CD14-positive monocyte (primary cell): Measurements from ENCODE around the gene TUBAL3. TPM values are rescaled to one million over a fixed set of nuclear protein-coding genes. Genes with fewer than 3 reads are reported as not detected.

Source experiments
- DNase-seq, 3 donors: peaks; one replicate each; pipeline ENCODE4 v3.0.0-alpha.2; 2011 to 2022
- H2AFZ ChIP-seq: 2 replicates; pipeline ENCODE4 v1.6.0; 2012; ENCODE audit warnings: mild to moderate bottlenecking, low read depth, low read length, inconsistent platforms; ENCODE audit not compliant: insufficient read depth, poor library complexity, severe bottlenecking
- H3K27ac ChIP-seq, 2 donors: 1 replicate in 1 of 2; 2 replicates in 1 of 2; pipeline ENCODE4 v1.5.1; 2012 to 2013; ENCODE audit warnings: low read length in 2 of 2, control low read depth in 1 of 2, inconsistent platforms in 1 of 2, low read depth in 1 of 2, mild to moderate bottlenecking in 1 of 2
- H3K27me3 ChIP-seq, 2 donors: one replicate each; pipeline versions ENCODE4 v1.6.0 to v1.6.1; 2011 to 2013; ENCODE audit warnings: low read length in 2 of 2; ENCODE audit not compliant: control insufficient read depth in 2 of 2, insufficient read depth in 2 of 2
- H3K36me3 ChIP-seq, 2 donors: replicated peaks in 1 of 2; 1 replicate in 1 of 2; 2 replicates in 1 of 2; pipeline versions ENCODE4 v1.5.1 to v1.6.1; 2012 to 2013; ENCODE audit warnings: low read length in 2 of 2, control low read depth in 1 of 2, inconsistent platforms in 1 of 2, mild to moderate bottlenecking in 1 of 2; ENCODE audit not compliant: insufficient read depth in 2 of 2, control insufficient read depth in 1 of 2
- H3K4me1 ChIP-seq, 2 donors: 1 replicate in 1 of 2; 2 replicates in 1 of 2; pipeline versions ENCODE4 v1.5.1 to v1.6.1; 2012 to 2013; ENCODE audit warnings: low read length in 2 of 2, control low read depth in 1 of 2, inconsistent platforms in 1 of 2, mild to moderate bottlenecking in 1 of 2, moderate library complexity in 1 of 2; ENCODE audit not compliant: insufficient read depth in 2 of 2, control insufficient read depth in 1 of 2
- H3K4me2 ChIP-seq: replicated peaks from 2 replicates; pipeline ENCODE3; 2012; ENCODE audit warnings: low read length, moderate library complexity, mild to moderate bottlenecking; ENCODE audit not compliant: poor library complexity, severe bottlenecking; ENCODE audit errors: extremely low read depth
- H3K4me3 ChIP-seq, 3 experiments: fragments of 200-600 bp in 1 of 3; sonication (generic) in 1 of 3; replicated peaks in 1 of 3; 1 replicate in 2 of 3; 2 replicates in 1 of 3; pipeline ENCODE4 v1.5.1; 2011 to 2013; ENCODE audit warnings: low read length in 3 of 3, mild to moderate bottlenecking in 3 of 3, control low read depth in 2 of 3, low read depth in 2 of 3, inconsistent platforms in 1 of 3, moderate library complexity in 1 of 3
- H3K79me2 ChIP-seq: 2 replicates; pipeline ENCODE4 v1.6.0; 2012; ENCODE audit warnings: mild to moderate bottlenecking, control low read depth, inconsistent platforms, low read length, moderate library complexity; ENCODE audit not compliant: insufficient read depth
- H3K9ac ChIP-seq: 2 replicates; pipeline ENCODE4 v1.6.0; 2017; ENCODE audit warnings: low read length, mild to moderate bottlenecking; ENCODE audit not compliant: insufficient read depth, poor library complexity, severe bottlenecking
- H3K9me3 ChIP-seq, 2 donors: replicated peaks in 1 of 2; 1 replicate in 1 of 2; 2 replicates in 1 of 2; pipeline versions ENCODE4 v1.5.1 to v1.6.1; 2012 to 2013; ENCODE audit warnings: low read length in 2 of 2, control low read depth in 1 of 2; ENCODE audit not compliant: control insufficient read depth in 1 of 2, insufficient read depth in 1 of 2
- H4K20me1 ChIP-seq: 2 replicates; pipeline ENCODE4 v1.6.0; 2012; ENCODE audit warnings: mild to moderate bottlenecking, low read length, control low read depth, moderate library complexity; ENCODE audit not compliant: insufficient read depth
- H3K27ac Mint-ChIP-seq, 7 donors: one replicate each; pipeline ENCODE4 v1.8.0; 2020; ENCODE audit warnings: mild to moderate bottlenecking in 7 of 7, mixed read lengths in 7 of 7, moderate library complexity in 6 of 7, inconsistent platforms in 2 of 7
- H3K27me3 Mint-ChIP-seq, 3 donors: one replicate each; pipeline ENCODE4 v1.8.0; 2021 to 2022; ENCODE audit warnings: low read depth in 3 of 3, mild to moderate bottlenecking in 3 of 3, mixed read lengths in 3 of 3, moderate library complexity in 3 of 3, inconsistent platforms in 1 of 3
- H3K36me3 Mint-ChIP-seq, 2 donors: one replicate each; pipeline ENCODE4 v1.8.0; 2020; ENCODE audit warnings: mixed read lengths in 2 of 2, inconsistent platforms in 1 of 2, mild to moderate bottlenecking in 1 of 2
- H3K4me1 Mint-ChIP-seq: one replicate; pipeline ENCODE4 v1.8.0; 2020; ENCODE audit warnings: mild to moderate bottlenecking, mixed read lengths
- H3K4me3 Mint-ChIP-seq, 2 donors: one replicate each; pipeline ENCODE4 v1.8.0; 2020; ENCODE audit warnings: mild to moderate bottlenecking in 2 of 2, mixed read lengths in 2 of 2, moderate library complexity in 1 of 2
- H3K9me3 Mint-ChIP-seq, 7 donors: one replicate each; pipeline ENCODE4 v1.8.0; 2020 to 2022; ENCODE audit warnings: mixed read lengths in 7 of 7, mild to moderate bottlenecking in 6 of 7, moderate library complexity in 6 of 7, inconsistent platforms in 2 of 7
- CTCF ChIP-seq: fragments of 200-600 bp; IDR thresholded peaks from one replicate; pipeline ENCODE4 v1.8.0; 2022; ENCODE audit warnings: antibody characterized with exemption, mild to moderate bottlenecking
- WGBS: methylation state at CpG from one replicate; pipeline ENCODE4 v1.1.5; 2013; ENCODE audit warnings: missing lambda C conversion rate; ENCODE audit not compliant: insufficient coverage; 5-methylcytosine and 5-hydroxymethylcytosine counted together
- intact Hi-C, 2 donors: fragments of 100-400 bp; cut with micrococcal nuclease; formaldehyde crosslinking; loops; one replicate each; pipeline versions ENCODE4 v1.15.0 to v1.15.1; 2023
- polyA plus RNA-seq, 3 donors: library from polyadenylated mRNA; depleted of rRNA in 1 of 3; unstranded in 2 of 3; stranded (reverse) in 1 of 3; fragments of 300-500 nt in 2 of 3; fragments of >200 nt in 1 of 3; fragmentation: Illumina TruSeq in 2 of 3; gene quantifications; 1 replicate in 2 of 3; 2 replicates in 1 of 3; pipeline ENCODE4 v1.2.3, GENCODE V29; 2012 to 2021

TUBAL3 gene
- polyA plus RNA-seq, 3 donors: not detected

GRCh38 chr10:5443429-5443828, 38.8 kb upstream of the TUBAL3 start:
- Histone ChIP-seq H3K36me3 (no peaks in the 10 kb centered on the region), H3K27me3 (no peaks in the 10 kb centered on the region), H3K79me2 (peaks cover 3% of the 10 kb centered on the region), H3K4me3 (no peak overlapping the region), H3K4me1 (peaks cover 6 to 13% of the 10 kb centered on the region in 2 donors), H3K9ac (no peak overlapping the region), H3K9me3 (no peaks in the 10 kb centered on the region), H2AFZ (no peak overlapping the region), H4K20me1 (no peaks in the 10 kb centered on the region), H3K4me2 (no peak overlapping the region), H3K27ac (no peak overlapping the region)
- Mint-ChIP-seq H3K27me3 (peaks cover 0 to 3% (median 0%) of the 10 kb centered on the region in 3 donors), H3K4me1 (peaks cover 16% of the 10 kb centered on the region), H3K9me3 (no peaks in the 10 kb centered on the region), H3K4me3 (no peak overlapping the region), H3K27ac (no peak overlapping the region), H3K36me3 (peaks cover 0 to 4% of the 10 kb centered on the region in 2 donors)
- no CpG with 5 or more reads among the region's 1 CpG for WGBS
- no peak for DNase-seq
- TF ChIP-seq CTCF: no peak
- intact Hi-C loops: loop anchor here (5.0 kb wide), 2 partner anchors 179 to 184 kb away; no protein-coding TSS in a partner anchor

- no CpG with 5 or more reads among the region's 1 CpG for WGBS
- H3K27ac Mint-ChIP-seq: no peak overlapping the region
Observed at GRCh38 chr10:5442990-5443370, 38.4 kb upstream of the TUBAL3 start.

More at GRCh38 chr10:5442990-5443370, 38.4 kb upstream of the TUBAL3 start:
- H4K20me1 ChIP-seq: no peaks in the 10 kb centered on the region
- no peaks in the 10 kb centered on the region for H3K36me3 ChIP-seq
- H3K27me3 ChIP-seq: no peaks in the 10 kb centered on the region
- DNase-seq: no peak
- H3K4me3 Mint-ChIP-seq: no peak overlapping the region
- no peak for TF ChIP-seq CTCF
- H3K9me3 Mint-ChIP-seq: no peaks in the 10 kb centered on the region
- H3K4me1 ChIP-seq: peaks cover 6 to 13% of the 10 kb centered on the region in 2 donors
- H2AFZ ChIP-seq: no peak overlapping the region
- H3K4me2 ChIP-seq: no peak overlapping the region
- no peak overlapping the region for H3K9ac ChIP-seq
- no peak overlapping the region for H3K27ac ChIP-seq
- intact Hi-C loops: loop anchor here (5.0 kb wide), 2 partner anchors 179 to 184 kb away; no protein-coding TSS in a partner anchor
- peaks cover 2 to 4% of the 10 kb centered on the region in 2 donors for H3K36me3 Mint-ChIP-seq
- peaks cover 0 to 3% (median 0%) of the 10 kb centered on the region in 3 donors for H3K27me3 Mint-ChIP-seq
- no peaks in the 10 kb centered on the region for H3K9me3 ChIP-seq
- H3K4me1 Mint-ChIP-seq: peaks cover 16% of the 10 kb centered on the region
- H3K4me3 ChIP-seq: no peak overlapping the region
- no peaks in the 10 kb centered on the region for H3K79me2 ChIP-seq
